ENCODE measurements around the gene SH3PXD2A.
"Not testable (repeated sequence)": the region's sequence is repeated elsewhere in the genome, so short reads cannot be mapped to it uniquely, and the experiment has no call there.

Gene SH3PXD2A

GRCh38 chr10:103781329-103782061, 73.9 kb downstream of the SH3PXD2A start:
- Mint-ChIP-seq H3K36me3 (ENCODE audit: low read depth) (no peaks in the 10 kb centered on the region), H3K4me1 (ENCODE audit: low read depth) (no peaks in the 10 kb centered on the region), H3K9me3 (no peaks in the 10 kb centered on the region), H3K27ac (no peak overlapping the region), H3K27me3 (peaks cover 13% of the 10 kb centered on the region), H3K4me3 (no peak overlapping the region)
- DNase-seq, result no peak

DNA sequence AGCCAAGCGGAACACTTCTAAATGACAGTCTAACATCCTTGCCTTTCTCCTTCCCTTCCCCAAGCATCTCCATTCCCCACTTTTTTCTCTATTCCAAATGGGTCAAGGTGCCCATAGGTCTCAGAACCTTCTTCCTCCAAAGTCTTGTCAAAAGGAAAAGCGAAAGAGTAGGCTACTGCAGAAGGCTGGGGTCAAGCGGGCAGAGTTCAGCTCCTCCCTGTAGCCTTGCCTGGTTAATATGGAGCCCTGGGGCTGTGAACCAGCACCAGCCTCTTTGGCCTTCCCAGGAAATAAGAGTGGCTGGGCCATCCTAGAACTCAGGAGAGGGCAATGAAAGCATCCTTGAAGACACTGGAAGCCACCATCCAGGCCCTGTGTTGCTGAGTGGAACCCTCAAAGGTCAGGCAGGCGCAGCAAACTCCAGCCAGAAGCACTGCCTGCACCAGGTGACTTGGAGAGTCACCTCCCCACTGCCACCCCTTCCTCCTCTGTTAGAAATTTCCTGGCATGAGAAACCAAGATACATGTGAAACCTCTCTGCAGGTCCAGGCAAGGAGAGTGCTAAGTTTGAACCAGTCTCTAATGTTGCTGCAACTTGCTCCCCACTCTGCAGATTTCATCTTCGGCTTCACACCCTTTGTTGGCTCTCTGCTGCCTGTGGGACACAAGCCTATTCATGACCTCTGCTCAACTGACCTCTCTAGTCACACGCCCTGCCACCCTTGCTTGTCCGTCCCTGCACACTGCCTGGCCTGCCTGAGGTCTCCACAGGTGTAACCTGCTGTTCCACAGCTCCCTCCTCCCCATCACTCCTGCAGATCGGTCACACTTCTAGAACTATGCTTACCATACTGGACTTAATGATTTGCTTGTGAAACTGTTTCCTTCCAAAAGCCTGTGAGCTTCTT, 74.9 kb downstream of the SH3PXD2A start:
- DNase-seq, result no peak
- no peaks in the 10 kb centered on the region for H3K9me3 Mint-ChIP-seq
- no peaks in the 10 kb centered on the region for H3K36me3 Mint-ChIP-seq (ENCODE audit: low read depth)
- H3K4me3 Mint-ChIP-seq, result no peak overlapping the region
- no peaks in the 10 kb centered on the region for H3K4me1 Mint-ChIP-seq (ENCODE audit: low read depth)
- no peak overlapping the region for H3K27ac Mint-ChIP-seq
- H3K27me3 Mint-ChIP-seq, result peaks cover 13% of the 10 kb centered on the region

DNA sequence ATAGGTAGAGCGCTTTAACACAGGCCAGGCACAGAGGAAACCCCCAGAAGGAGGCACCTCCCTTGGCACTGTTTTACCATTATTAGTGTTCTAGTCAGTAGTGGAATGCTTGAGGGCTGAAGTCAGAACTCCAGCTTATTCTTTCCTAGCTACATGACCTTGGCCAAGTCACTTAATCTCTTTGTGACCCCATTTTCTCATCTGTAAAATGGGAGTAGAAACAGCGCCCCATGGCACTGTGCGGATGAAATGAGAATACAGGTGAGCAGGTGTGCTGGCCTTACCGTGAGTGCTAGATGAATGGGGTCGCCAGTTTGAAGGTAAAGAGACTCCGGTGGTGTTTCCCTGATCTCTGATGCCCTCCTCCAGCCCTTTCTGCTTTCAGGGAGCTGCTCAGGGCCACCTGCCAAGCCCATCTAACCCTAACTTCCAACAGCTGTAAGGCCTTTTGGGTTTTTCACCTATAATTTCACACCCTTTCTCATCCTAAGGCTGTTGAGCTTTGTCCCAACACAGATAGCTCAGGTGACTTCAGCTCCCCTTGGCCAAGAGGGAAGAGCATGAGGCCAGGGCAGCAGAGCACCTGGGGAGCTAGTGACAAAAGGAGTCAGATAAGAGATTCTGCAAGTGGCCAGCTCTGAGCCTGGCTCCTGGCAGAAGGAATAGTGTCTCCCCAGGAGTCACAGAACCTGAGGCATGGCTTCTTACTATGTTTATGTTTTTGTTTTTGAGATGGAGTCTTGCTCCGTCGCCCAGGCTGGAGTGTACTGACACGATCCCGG, 76.8 kb downstream of the SH3PXD2A start:
- DNase-seq, result no peak
- H3K27me3 Mint-ChIP-seq, result peaks cover 8% of the 10 kb centered on the region
- no peak overlapping the region for H3K4me3 Mint-ChIP-seq
- H3K9me3 Mint-ChIP-seq, result no peaks in the 10 kb centered on the region
- H3K27ac Mint-ChIP-seq, result no peak overlapping the region
- H3K4me1 Mint-ChIP-seq (ENCODE audit: low read depth), result peaks cover 1% of the 10 kb centered on the region
- H3K36me3 Mint-ChIP-seq (ENCODE audit: low read depth), result no peaks in the 10 kb centered on the region

GRCh38 chr10:103776878-103777591, 78.3 kb downstream of the SH3PXD2A start:
- Mint-ChIP-seq H3K36me3 (ENCODE audit: low read depth) (no peaks in the 10 kb centered on the region), H3K27me3 (no peaks in the 10 kb centered on the region), H3K4me1 (ENCODE audit: low read depth) (peaks cover 8% of the 10 kb centered on the region), H3K4me3 (no peak overlapping the region), H3K9me3 (no peaks in the 10 kb centered on the region), H3K27ac (no peak overlapping the region)
- DNase-seq, result no peak

DNA sequence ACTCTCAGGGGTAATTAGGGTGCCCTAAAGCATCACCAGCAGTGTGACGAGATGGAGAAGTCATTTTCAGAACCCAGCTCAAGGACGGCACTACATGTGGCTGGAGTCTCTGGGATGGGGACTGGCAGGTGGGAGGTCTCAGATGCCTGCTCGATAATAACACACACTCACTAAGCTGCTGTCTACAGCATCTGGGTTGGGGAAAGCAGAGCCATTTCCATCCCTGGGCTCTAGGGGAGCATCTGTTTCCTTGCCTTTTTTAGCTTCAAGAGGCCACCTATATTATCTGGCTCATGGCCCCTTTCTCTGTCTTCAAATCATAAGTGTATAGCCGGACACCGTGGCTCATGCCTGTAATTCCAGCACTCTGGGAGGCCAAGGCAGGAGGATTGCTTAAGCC, 79.6 kb downstream of the SH3PXD2A start:
- Mint-ChIP-seq H3K9me3 (no peaks in the 10 kb centered on the region), H3K27ac (no peak overlapping the region), H3K27me3 (no peaks in the 10 kb centered on the region), H3K4me1 (ENCODE audit: low read depth) (peaks cover 13% of the 10 kb centered on the region), H3K36me3 (ENCODE audit: low read depth) (no peaks in the 10 kb centered on the region), H3K4me3 (no peak overlapping the region)
- no peak for DNase-seq

GRCh38 chr10:103772846-103773245, 82.5 kb downstream of the SH3PXD2A start:
- H3K27ac Mint-ChIP-seq, result peak overlapping the region; percentile 92
- H3K4me3 Mint-ChIP-seq, result peak overlapping the region; percentile 83
- not testable (repeated sequence) for H3K36me3 Mint-ChIP-seq (ENCODE audit: low read depth); H3K27me3 Mint-ChIP-seq; H3K9me3 Mint-ChIP-seq; DNase-seq
- H3K4me1 Mint-ChIP-seq (ENCODE audit: low read depth), result peaks cover 24% of the 10 kb centered on the region

DNA sequence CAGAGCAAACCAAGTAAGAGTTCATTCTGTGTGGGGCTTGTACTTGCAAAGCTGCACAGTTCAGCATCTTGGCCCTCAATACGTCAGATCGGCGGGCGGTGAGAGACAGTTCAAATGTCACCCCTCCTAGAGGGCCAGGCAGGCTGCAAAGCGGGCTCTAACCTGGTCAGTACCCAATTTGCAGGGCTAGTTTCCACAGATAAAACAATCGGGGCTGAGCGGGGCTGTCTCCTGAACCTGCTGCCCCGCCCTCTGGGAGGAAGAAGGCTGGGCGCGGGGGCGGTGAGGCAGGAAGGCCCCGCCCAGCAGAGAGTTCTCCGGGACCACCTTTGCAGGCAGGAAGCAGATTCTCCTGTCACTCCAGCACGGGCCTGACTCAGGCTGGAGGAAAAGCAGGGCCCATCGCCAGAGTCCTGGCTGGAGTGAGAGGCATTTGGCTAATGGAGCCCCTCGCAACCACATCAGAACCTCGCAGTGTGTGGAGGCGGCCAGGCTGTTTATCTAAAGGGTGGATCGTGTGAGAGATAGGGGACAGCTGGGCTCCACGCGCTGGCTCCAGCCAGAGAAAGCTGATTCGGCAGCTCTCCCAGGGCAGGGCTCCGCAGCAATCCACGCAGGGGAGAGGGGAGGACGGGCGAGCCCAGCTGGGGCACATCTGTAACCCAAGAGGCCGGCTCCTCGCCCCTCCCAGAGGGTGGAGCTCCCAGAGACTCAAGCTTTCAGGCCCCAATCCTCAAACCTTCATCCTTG, 83.1 kb downstream of the SH3PXD2A start:
- H3K27me3 Mint-ChIP-seq, result no peaks in the 10 kb centered on the region
- H3K4me3 Mint-ChIP-seq, result peak overlapping the region; percentile 83
- no peaks in the 10 kb centered on the region for H3K9me3 Mint-ChIP-seq
- peak; percentile 72 for DNase-seq
- H3K27ac Mint-ChIP-seq, result peak overlapping the region; percentile 92
- H3K4me1 Mint-ChIP-seq (ENCODE audit: low read depth), result peaks cover 26% of the 10 kb centered on the region
- H3K36me3 Mint-ChIP-seq (ENCODE audit: low read depth), result no peaks in the 10 kb centered on the region

DNA sequence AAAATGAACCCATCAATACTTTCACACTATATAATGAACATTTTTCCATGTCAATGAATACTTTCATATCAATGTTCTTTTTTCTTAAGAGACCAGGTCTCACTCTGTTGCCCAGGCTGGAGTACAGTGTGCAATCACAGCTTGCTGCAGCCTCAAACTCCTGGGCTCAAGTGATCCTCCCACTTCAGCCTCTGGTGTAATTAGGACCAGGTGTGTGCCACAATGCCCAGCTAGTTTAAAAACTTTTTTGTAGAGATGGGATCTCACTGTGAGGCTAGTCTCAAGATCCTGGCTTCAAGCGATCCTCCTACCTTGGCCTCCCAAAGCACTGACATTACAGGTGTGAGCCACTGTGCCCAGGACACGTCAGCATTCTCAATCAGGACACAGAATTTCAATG, 85.2 kb downstream of the SH3PXD2A start:
- no peak overlapping the region for H3K27ac Mint-ChIP-seq
- H3K27me3 Mint-ChIP-seq, result no peaks in the 10 kb centered on the region
- H3K9me3 Mint-ChIP-seq, result no peaks in the 10 kb centered on the region
- H3K4me3 Mint-ChIP-seq, result no peak overlapping the region
- H3K36me3 Mint-ChIP-seq (ENCODE audit: low read depth), result no peaks in the 10 kb centered on the region
- no peak for DNase-seq
- H3K4me1 Mint-ChIP-seq (ENCODE audit: low read depth), result peaks cover 45% of the 10 kb centered on the region

DNA sequence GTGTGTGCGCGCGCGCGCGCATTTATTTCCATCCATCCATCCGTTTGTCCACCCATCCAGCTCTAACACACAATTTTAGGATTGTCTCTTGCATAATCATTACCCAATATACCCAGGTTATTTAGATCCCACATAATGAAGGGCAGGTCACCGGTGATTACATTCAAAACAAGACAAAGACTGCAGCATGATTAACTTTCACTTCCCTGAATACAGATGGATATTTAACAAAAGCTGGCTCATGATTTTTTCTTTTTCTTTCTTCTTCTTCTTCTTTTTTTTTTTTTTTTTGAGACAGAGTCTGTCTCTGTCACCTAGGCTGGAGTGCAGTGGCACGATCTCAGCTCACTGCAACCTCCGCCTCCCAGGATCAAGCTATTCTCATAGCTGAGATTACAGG, 86.2 kb downstream of the SH3PXD2A start:
- no peak overlapping the region for H3K4me3 Mint-ChIP-seq
- H3K36me3 Mint-ChIP-seq (ENCODE audit: low read depth), result no peaks in the 10 kb centered on the region
- H3K27ac Mint-ChIP-seq, result no peak overlapping the region
- peaks cover 55% of the 10 kb centered on the region for H3K4me1 Mint-ChIP-seq (ENCODE audit: low read depth)
- no peaks in the 10 kb centered on the region for H3K9me3 Mint-ChIP-seq
- DNase-seq, result no peak
- no peaks in the 10 kb centered on the region for H3K27me3 Mint-ChIP-seq

DNA sequence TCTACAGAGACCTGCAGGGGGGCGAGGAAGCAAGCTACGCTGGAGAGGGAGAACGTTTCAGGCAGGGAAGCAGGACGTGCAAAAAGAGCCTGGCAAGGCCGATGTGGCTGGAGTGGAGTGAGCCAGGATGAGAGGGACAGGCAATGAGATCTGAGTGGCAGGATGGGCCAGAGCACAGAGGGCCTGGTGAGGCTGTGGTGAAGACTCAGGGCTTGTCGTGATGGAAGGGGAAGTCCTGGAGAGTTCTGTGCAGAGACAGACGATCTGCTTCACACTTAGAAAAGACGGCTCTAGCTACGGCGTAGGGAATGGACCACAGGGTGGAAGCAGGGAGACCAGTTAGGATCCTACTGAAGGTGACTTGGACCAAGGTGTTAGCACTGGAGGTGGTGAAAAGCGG, 87.0 kb downstream of the SH3PXD2A start:
- no peak for DNase-seq
- H3K4me3 Mint-ChIP-seq, result no peak overlapping the region
- H3K9me3 Mint-ChIP-seq, result no peaks in the 10 kb centered on the region
- H3K36me3 Mint-ChIP-seq (ENCODE audit: low read depth), result no peaks in the 10 kb centered on the region
- no peak overlapping the region for H3K27ac Mint-ChIP-seq
- H3K27me3 Mint-ChIP-seq, result no peaks in the 10 kb centered on the region
- peaks cover 62% of the 10 kb centered on the region for H3K4me1 Mint-ChIP-seq (ENCODE audit: low read depth)

DNA sequence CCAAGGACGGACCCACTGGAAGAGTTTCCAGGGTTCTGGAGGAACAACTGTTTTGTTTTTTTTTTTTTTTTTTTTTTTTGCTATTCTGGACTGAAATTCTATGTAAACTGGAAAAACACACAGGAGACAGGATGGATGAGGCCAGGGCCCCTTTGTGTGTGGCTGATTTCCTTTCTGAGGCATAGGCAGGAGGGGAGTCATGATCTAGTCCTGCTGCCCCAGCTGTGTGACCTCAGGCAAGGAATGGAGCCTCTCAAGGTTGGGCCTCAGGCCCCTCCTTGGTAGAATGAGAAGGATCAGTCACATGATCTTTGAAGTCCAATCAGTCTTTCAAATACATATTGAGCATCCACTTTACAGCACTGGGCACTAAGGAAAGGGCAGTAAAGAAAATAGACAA, 87.6 kb downstream of the SH3PXD2A start:
- Mint-ChIP-seq H3K4me3 (no peak overlapping the region), H3K36me3 (ENCODE audit: low read depth) (no peaks in the 10 kb centered on the region), H3K4me1 (ENCODE audit: low read depth) (peaks cover 68% of the 10 kb centered on the region), H3K27ac (no peak overlapping the region), H3K9me3 (no peaks in the 10 kb centered on the region), H3K27me3 (no peaks in the 10 kb centered on the region)
- no peak for DNase-seq

DNA sequence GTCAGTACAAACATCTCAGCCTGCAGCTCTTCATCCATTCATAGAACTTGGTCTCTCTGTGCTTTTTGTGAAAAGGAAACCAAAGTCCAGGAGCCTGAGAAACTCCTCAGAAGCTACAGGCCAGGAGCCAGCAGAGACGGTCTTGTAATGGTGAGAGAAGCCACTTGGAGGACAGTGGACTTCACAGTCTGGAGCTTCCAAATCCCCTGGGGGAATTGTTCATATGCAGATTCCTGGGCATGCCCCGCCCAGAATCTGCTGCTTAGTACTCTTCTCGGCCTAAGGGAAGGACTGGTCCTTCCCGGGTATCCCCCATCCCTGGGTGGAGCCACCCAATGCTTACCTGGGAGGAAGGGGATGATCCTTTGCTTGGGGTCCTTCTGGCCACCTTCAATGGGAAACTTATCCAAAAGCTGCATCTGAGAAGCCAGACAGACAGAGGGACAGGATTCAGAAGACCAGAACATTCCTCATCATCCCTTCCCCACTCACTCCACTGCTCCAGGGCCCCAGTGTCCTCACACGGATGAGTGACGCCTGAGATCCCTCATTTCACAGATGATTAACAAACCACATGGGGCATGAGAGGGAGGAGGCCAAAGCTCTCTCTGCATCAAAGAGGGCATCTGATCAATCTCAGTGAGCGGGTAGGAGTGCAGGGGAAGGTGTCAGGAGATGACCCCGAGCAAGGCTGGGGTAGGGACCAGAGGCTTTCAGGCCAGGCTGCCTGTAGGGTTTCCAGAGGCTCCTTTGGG, 88.4 kb downstream of the SH3PXD2A start:
- Mint-ChIP-seq H3K27me3 (no peaks in the 10 kb centered on the region), H3K4me1 (ENCODE audit: low read depth) (peaks cover 61% of the 10 kb centered on the region), H3K9me3 (no peaks in the 10 kb centered on the region), H3K4me3 (no peak overlapping the region), H3K36me3 (ENCODE audit: low read depth) (no peaks in the 10 kb centered on the region), H3K27ac (no peak overlapping the region)
- no peak for DNase-seq

DNA sequence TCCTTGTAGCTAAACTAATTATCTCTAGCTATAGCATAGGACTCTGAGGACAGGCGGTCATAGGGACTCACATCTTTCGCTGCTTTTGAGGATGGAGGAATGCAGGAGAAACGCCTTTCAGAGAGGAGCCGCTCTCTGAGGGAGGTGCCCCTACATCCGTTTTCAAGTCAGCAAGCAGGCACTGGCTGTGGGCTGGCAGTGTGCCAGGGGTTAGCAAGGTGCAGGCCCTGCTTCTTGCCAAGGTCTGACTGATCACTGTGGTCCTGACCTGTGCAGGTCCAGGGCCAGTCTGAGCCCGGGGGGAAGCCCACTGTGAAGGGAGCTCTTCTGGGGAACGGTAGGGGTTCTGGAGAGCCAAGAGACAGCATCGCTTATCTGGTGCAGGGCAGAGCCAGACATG, 89.4 kb downstream of the SH3PXD2A start:
- peak overlapping the region; percentile 65 for H3K27ac Mint-ChIP-seq
- no peaks in the 10 kb centered on the region for H3K9me3 Mint-ChIP-seq
- peak; percentile 81 for DNase-seq
- peaks cover 57% of the 10 kb centered on the region for H3K4me1 Mint-ChIP-seq (ENCODE audit: low read depth)
- H3K4me3 Mint-ChIP-seq, result no peak overlapping the region
- no peaks in the 10 kb centered on the region for H3K36me3 Mint-ChIP-seq (ENCODE audit: low read depth)
- H3K27me3 Mint-ChIP-seq, result no peaks in the 10 kb centered on the region
